Spleen (tissue), 11 donors: Measurements from ENCODE around the gene RAB39A. TPM values are rescaled to one million over a fixed set of nuclear protein-coding genes. Genes with fewer than 3 reads are reported as not detected.
A peak's percentile ranks its signal among the peaks of the same experiment; 100 is the strongest.
"Not testable (repeated sequence)": the region's sequence is repeated elsewhere in the genome, so short reads cannot be mapped to it uniquely, and the experiment has no call there.

ENCODE experiments used
- DNase-seq: peaks from one replicate; pipeline ENCODE4 v3.0.0-alpha.2; 2020
- H3K27ac ChIP-seq, 8 donors: fragments of 200-600 bp; sonication (generic) in 7 of 8; 1 replicate in 4 of 8; 2 replicates in 4 of 8; pipeline versions ENCODE4 v1.5.0 to v1.8.0; 2016 to 2021; ENCODE audit warnings: inconsistent platforms in 4 of 8, mild to moderate bottlenecking in 4 of 8, moderate library complexity in 1 of 8
- H3K27me3 ChIP-seq, 7 donors: fragments of 200-600 bp; sonication (generic) in 6 of 7; replicated peaks in 1 of 7; 1 replicate in 4 of 7; 2 replicates in 3 of 7; pipeline versions ENCODE4 v1.5.0 to v1.8.0; 2016 to 2021; ENCODE audit warnings: inconsistent platforms in 3 of 7, mild to moderate bottlenecking in 1 of 7
- H3K36me3 ChIP-seq, 6 donors: fragments of 200-600 bp; sonication (generic) in 5 of 6; 1 replicate in 4 of 6; 2 replicates in 2 of 6; pipeline versions ENCODE4 v1.5.0 to v1.8.0; 2016 to 2021; ENCODE audit warnings: inconsistent platforms in 2 of 6
- H3K4me1 ChIP-seq, 6 donors: fragments of 200-600 bp; sonication (generic) in 5 of 6; 1 replicate in 3 of 6; 2 replicates in 3 of 6; pipeline versions ENCODE4 v1.5.0 to v1.8.0; 2016 to 2021; ENCODE audit warnings: inconsistent platforms in 3 of 6
- H3K4me3 ChIP-seq, 8 donors: fragments of 200-600 bp; sonication (generic) in 7 of 8; 1 replicate in 4 of 8; 2 replicates in 4 of 8; pipeline versions ENCODE4 v1.5.0 to v1.8.0; 2016 to 2021; ENCODE audit warnings: inconsistent platforms in 4 of 8, mild to moderate bottlenecking in 4 of 8, moderate library complexity in 2 of 8
- H3K9me3 ChIP-seq, 8 donors: fragments of 200-600 bp; sonication (generic) in 7 of 8; 1 replicate in 4 of 8; 2 replicates in 4 of 8; pipeline versions ENCODE4 v1.5.0 to v1.8.0; 2016 to 2021; ENCODE audit warnings: inconsistent platforms in 4 of 8
- POLR2A ChIP-seq, 3 donors: fragments of 450-650 bp; IDR thresholded peaks; one replicate each; pipeline ENCODE4 v1.5.1; 2017; ENCODE audit warnings: antibody characterized with exemption in 3 of 3, mild to moderate bottlenecking in 1 of 3
- POLR2AphosphoS5 ChIP-seq, 3 donors: sonication (generic); formaldehyde crosslinking; IDR thresholded peaks; one replicate each; pipeline ENCODE4 v1.5.1; 2017; ENCODE audit warnings: antibody characterized with exemption in 3 of 3
- WGBS, 5 donors: extraction: QIAGEN DNeasy Blood & Tissue Kit in 3 of 5; methylation state at CpG; one replicate each; pipeline versions ENCODE4 v1.1.5 to v1.1.7; 2013 to 2018; 5-methylcytosine and 5-hydroxymethylcytosine counted together
- intact Hi-C: fragments of 100-400 bp; cut with DNase I; formaldehyde crosslinking; loops from one replicate; pipeline ENCODE4 v1.15.0; 2023; ENCODE audit warnings: low total_unique reads
- polyA plus RNA-seq, 3 donors: library from polyadenylated mRNA; stranded (reverse); fragments of 200-250 nt; gene quantifications; one replicate each; pipeline ENCODE4 v1.2.1, GENCODE V29; 2013
- total RNA-seq, 7 donors: library from RNA; depleted of rRNA in 3 of 7; stranded (reverse); fragments of >200 nt in 3 of 7; fragmentation: NEBNext Ultra II Directional in 4 of 7; extraction: Animal tissue kit (Norgen Biotek cat#: 25700) in 4 of 7; gene quantifications; one replicate each; pipeline versions ENCODE4 v1.1.0 to v1.2.1, GENCODE V29; 2016 to 2021
- TF ChIP-seq, protein P1 (sequence below), 11 experiments: fragments of 200-600 bp in 7 of 11; fragments of 450-650 bp in 4 of 11; sonication (generic) in 4 of 11; IDR thresholded peaks in 8 of 11; conservative IDR thresholded peaks in 3 of 11; 1 replicate in 7 of 11; 2 replicates in 4 of 11; pipeline versions ENCODE4 v1.4.0 to v1.8.0; 2016 to 2021; ENCODE audit warnings: antibody characterized with exemption in 11 of 11, inconsistent platforms in 4 of 11, mild to moderate bottlenecking in 1 of 11
- donor health status: healthy with polysubstance abuse.
- donor health status: DM: no; HTN: no; CAD: no; lungs with moderate emphysema.
- donor health status: DM: no; HTN: no; CAD: no.
- donor health status: Bipolar disorder and iron deficiency.
- donor health status: healthy.
- donor health status: DM: no; HTN: no; CAD: no.
- donor health status: DM: yes; HTN: yes; CAD: no.

Gene RAB39A
- total and polyA plus RNA-seq, 10 donors = 0.39 to 14.7 (median 9.1) TPM

GRCh38 chr11:107921997-107922396 is 6.3 kb upstream of the RAB39A start:
- Histone ChIP-seq H3K4me3 (no peak overlapping the region), H3K4me1 (no peaks in the 10 kb centered on the region), H3K9me3 (no peaks in the 10 kb centered on the region), H3K27me3 (peaks cover 0 to 29% (median 0%) of the 10 kb centered on the region in 7 donors), H3K27ac (no peak overlapping the region), H3K36me3 (no peaks in the 10 kb centered on the region)
- intact Hi-C loops = no loop called here
- no peak for DNase-seq
- TF ChIP-seq POLR2AphosphoS5 (IDR thresholded peaks at IDR 0.05) (no peak), POLR2A (IDR thresholded peaks at IDR 0.05) (no peak)
- TF ChIP-seq, protein P1, sequence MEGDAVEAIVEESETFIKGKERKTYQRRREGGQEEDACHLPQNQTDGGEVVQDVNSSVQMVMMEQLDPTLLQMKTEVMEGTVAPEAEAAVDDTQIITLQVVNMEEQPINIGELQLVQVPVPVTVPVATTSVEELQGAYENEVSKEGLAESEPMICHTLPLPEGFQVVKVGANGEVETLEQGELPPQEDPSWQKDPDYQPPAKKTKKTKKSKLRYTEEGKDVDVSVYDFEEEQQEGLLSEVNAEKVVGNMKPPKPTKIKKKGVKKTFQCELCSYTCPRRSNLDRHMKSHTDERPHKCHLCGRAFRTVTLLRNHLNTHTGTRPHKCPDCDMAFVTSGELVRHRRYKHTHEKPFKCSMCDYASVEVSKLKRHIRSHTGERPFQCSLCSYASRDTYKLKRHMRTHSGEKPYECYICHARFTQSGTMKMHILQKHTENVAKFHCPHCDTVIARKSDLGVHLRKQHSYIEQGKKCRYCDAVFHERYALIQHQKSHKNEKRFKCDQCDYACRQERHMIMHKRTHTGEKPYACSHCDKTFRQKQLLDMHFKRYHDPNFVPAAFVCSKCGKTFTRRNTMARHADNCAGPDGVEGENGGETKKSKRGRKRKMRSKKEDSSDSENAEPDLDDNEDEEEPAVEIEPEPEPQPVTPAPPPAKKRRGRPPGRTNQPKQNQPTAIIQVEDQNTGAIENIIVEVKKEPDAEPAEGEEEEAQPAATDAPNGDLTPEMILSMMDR (IDR thresholded peaks at IDR 0.05 in 8 of 11, conservative IDR thresholded peaks at IDR 0.05 in 3 of 11) = no peak
- 75 to 88% (median 76%) methylated on average over 1 of the region's 1 CpG for WGBS, 5 donors

DNA sequence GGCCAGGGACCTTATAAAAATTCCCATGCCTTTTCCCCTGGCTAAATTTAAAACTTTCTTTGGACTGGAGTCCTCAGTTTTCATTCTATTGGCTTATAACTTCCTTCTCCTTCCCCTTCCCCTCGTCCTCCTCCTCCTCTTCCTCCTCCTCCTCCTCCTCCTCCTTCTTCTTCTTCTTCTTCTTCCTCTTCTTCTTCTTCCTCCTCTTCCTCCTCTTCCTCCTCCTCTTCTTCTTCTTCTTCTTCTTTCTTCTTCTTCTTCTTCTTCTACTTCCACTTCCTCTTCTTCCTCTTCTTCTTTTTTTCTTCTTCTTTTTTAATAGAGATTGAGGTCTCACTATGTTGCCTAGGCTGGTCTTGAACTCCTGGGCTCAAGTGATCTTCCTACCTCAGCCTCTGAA is 4.7 kb upstream of the RAB39A start:
- H3K36me3 ChIP-seq, DNase-seq, H3K9me3 ChIP-seq, intact Hi-C loops, H3K4me3 ChIP-seq, H3K27ac ChIP-seq: not testable (repeated sequence)
- peaks cover 0 to 44% (median 3%) of the 10 kb centered on the region in 7 donors for H3K27me3 ChIP-seq
- 10 to 32% (median 23%) methylated on average over 1 of the region's 1 CpG for WGBS, 5 donors
- H3K4me1 ChIP-seq = peaks cover 0 to 13% (median 11%) of the 10 kb centered on the region in 6 donors

DNA sequence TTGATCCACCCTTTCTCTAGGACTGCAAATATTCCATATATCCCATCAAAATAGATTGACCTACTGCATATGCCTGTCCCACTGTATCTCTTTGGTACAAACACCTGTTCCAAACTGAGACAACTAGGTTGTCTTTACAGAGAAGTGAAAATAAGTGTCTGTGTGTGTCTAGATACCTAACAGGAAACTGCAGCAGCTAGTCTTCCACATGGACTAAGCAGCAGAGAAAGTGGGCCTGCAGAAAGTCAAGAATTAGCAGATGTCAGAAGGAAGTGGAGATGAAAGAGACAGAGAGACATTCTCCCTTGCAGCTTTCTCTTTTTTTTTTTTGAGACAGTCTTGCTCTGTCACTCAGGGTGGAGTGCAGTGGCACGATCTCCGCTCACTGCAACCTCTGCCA is 3.9 kb upstream of the RAB39A start:
- WGBS, 5 donors = 85 to 98% (median 95%) methylated on average over 2 of the region's 2 CpGs
- TF ChIP-seq POLR2AphosphoS5 (IDR thresholded peaks at IDR 0.05) = no peak
- TF ChIP-seq, protein P1 (IDR thresholded peaks at IDR 0.05 in 8 of 11, conservative IDR thresholded peaks at IDR 0.05 in 3 of 11) = no peak
- TF ChIP-seq POLR2A (IDR thresholded peaks at IDR 0.05) = no peak
- intact Hi-C loops = no loop called here

DNA sequence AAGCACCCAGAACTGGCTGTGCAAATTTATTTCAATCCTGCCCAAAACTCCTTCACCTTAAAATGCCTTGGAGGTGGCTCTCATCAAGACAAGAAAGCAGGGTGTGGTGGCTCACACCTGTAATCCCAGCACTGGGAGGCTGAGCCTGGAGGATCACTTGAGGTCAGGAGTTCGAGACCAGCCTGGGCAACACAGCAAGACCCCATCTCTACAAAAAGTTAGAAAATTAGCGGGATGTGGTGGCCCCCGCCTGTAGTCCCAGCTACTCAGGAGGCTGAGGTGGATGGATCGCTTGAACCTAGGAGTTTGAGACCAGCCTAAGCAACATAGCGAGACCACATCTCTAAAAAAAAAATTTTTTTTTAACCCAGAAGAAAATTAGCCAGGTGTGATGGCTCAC is 689 bp upstream of the RAB39A start:
- Histone ChIP-seq H3K27ac (peak overlapping the region in 2 of 8 donors; percentile 67 to 82), H3K4me1 (peaks cover 0 to 27% (median 20%) of the 10 kb centered on the region in 6 donors), H3K36me3 (no peaks in the 10 kb centered on the region), H3K27me3 (peaks cover 0 to 66% (median 8%) of the 10 kb centered on the region in 7 donors), H3K9me3 (no peaks in the 10 kb centered on the region), H3K4me3 (peak overlapping the region; percentile 7 to 91 (median 69))
- no peak for TF ChIP-seq POLR2A (IDR thresholded peaks at IDR 0.05)
- TF ChIP-seq, protein P1 (IDR thresholded peaks at IDR 0.05 in 8 of 11, conservative IDR thresholded peaks at IDR 0.05 in 3 of 11) = no peak
- TF ChIP-seq POLR2AphosphoS5 (IDR thresholded peaks at IDR 0.05) = no peak
- WGBS, 5 donors = 73 to 92% (median 85%) methylated on average over 5 of the region's 5 CpGs
- intact Hi-C loops = no loop called here
- DNase-seq = no peak

More for the DNA sequence above, 3.9 kb upstream of the RAB39A start:
- Histone ChIP-seq H3K9me3 (no peaks in the 10 kb centered on the region), H3K4me3 (no peak overlapping the region), H3K27ac (no peak overlapping the region), H3K36me3 (no peaks in the 10 kb centered on the region), H3K27me3 (peaks cover 0 to 52% (median 8%) of the 10 kb centered on the region in 7 donors), H3K4me1 (peaks cover 0 to 21% (median 18%) of the 10 kb centered on the region in 6 donors)
- DNase-seq = no peak
